HCT116 (cell line): ENCODE data around the gene P3H4. TPM values are rescaled to one million over a fixed set of nuclear protein-coding genes. Genes with fewer than 3 reads are reported as not detected.

Experiments used
- ATAC-seq: fragments of 200-7000 bp; cut with Tn5 transposase; 2 replicates; pipeline ENCODE4 v1.9.1; 2020; ENCODE audit warnings: mild to moderate bottlenecking, moderate library complexity
- BruUV-seq: library from RNA; stranded (reverse); fragments of 400-500 nt; replicated peaks from 2 replicates; lab custom pipeline; 2021; lab: Mats Ljungman, UMichigan
- CTCF ChIA-PET: fragments of 300-600 bp; sonication (Branson Sonifier 250); formaldehyde crosslinking; loops from one replicate; lab custom pipeline; 2021; ENCODE audit warnings: antibody characterized with exemption; lab: Charles Lee
- POLR2A ChIA-PET: fragments of 300-600, 350-600 bp; sonication (Branson Sonifier 250); formaldehyde crosslinking; loops from one replicate; lab custom pipeline; 2021; ENCODE audit warnings: antibody characterized with exemption; lab: Charles Lee
- RAD21 ChIA-PET, 2 experiments: fragments of 300-600 bp; sonication (Branson Sonifier 250); formaldehyde crosslinking; loops; one replicate each; lab custom pipeline; 2023; ENCODE audit warnings: low total read pairs in 2 of 2; ENCODE audit not compliant: uncharacterized antibody in 2 of 2, unreplicated experiment in 2 of 2, low non-redundant PET in 1 of 2; lab: Charles Lee
- DNase-seq: peaks from one replicate; pipeline ENCODE4 v3.0.0-alpha.2; 2010; ENCODE audit warnings: low read depth, low spot score
- H2AFZ ChIP-seq: fragments of 200-600 bp; shearing (Covaris generic), sonication (generic); 2 replicates; pipeline ENCODE4 v1.6.1; 2017; ENCODE audit warnings: low read depth, mixed run types, mixed read lengths, antibody characterized with exemption, low read length; ENCODE audit not compliant: poor library complexity, severe bottlenecking
- H3K27ac ChIP-seq: 2 replicates; pipeline ENCODE4 v1.5.1; 2012; ENCODE audit warnings: low read depth, low read length
- H3K27me3 ChIP-seq: fragments of 200-600 bp; sonication (generic); 2 replicates; pipeline ENCODE4 v1.6.1; 2016; ENCODE audit warnings: mixed run types, low read length, mixed read lengths; ENCODE audit not compliant: insufficient read depth
- H3K36me3 ChIP-seq, 2 experiments: fragments of 200-500 bp in 1 of 2; fragments of 200-600 bp in 1 of 2; sonication (Bioruptor generic) in 1 of 2; sonication (generic) in 1 of 2; 2 replicates each; pipeline versions ENCODE4 v1.5.1 to v1.6.1; 2014 to 2016; ENCODE audit warnings: low read length in 2 of 2, inconsistent platforms in 1 of 2, mixed read lengths in 1 of 2, mixed run types in 1 of 2; ENCODE audit not compliant: insufficient read depth in 2 of 2, control insufficient read depth in 1 of 2
- H3K4me1 ChIP-seq, 2 experiments: fragments of 200-600 bp in 1 of 2; sonication (generic) in 1 of 2; 2 replicates each; pipeline versions ENCODE4 v1.5.1 to v1.6.1; 2012 to 2017; ENCODE audit warnings: low read length in 2 of 2, inconsistent platforms in 1 of 2, mild to moderate bottlenecking in 1 of 2, mixed read lengths in 1 of 2, mixed run types in 1 of 2, moderate library complexity in 1 of 2; ENCODE audit not compliant: insufficient read depth in 2 of 2, control insufficient read depth in 1 of 2
- H3K4me2 ChIP-seq: fragments of 200-600 bp; sonication (generic); 2 replicates; pipeline ENCODE4 v1.6.1; 2017; ENCODE audit warnings: mixed run types, low read length, mixed read lengths
- H3K4me3 ChIP-seq, 2 experiments: fragments of 200-600 bp in 1 of 2; sonication (generic) in 1 of 2; replicated peaks in 1 of 2; 2 replicates each; pipeline ENCODE4 v1.5.1; 2011 to 2016; ENCODE audit warnings: low read length in 2 of 2, control low read depth in 1 of 2, low read depth in 1 of 2, mild to moderate bottlenecking in 1 of 2, mixed read lengths in 1 of 2, mixed run types in 1 of 2
- H3K79me2 ChIP-seq: fragments of 200-600 bp; sonication (generic); 2 replicates; pipeline ENCODE4 v1.6.1; 2017; ENCODE audit warnings: mild to moderate bottlenecking, mixed run types, low read length, moderate library complexity, mixed read lengths; ENCODE audit not compliant: insufficient read depth
- H3K9ac ChIP-seq: fragments of 200-600 bp; sonication (generic); 2 replicates; pipeline ENCODE4 v1.6.1; 2016; ENCODE audit warnings: low read length, mixed read lengths
- H3K9me2 ChIP-seq: fragments of 200-600 bp; sonication (generic), shearing (Covaris generic); 2 replicates; pipeline ENCODE4 v1.6.1; 2017; ENCODE audit warnings: mixed run types, mild to moderate bottlenecking, moderate library complexity; ENCODE audit not compliant: insufficient read depth
- H3K9me3 ChIP-seq, 2 experiments: fragments of 200-500 bp in 1 of 2; fragments of 200-600 bp in 1 of 2; sonication (Bioruptor generic) in 1 of 2; sonication (generic) in 1 of 2; 2 replicates each; pipeline ENCODE4 v1.6.1; 2014 to 2017; ENCODE audit warnings: low read length in 2 of 2, mixed read lengths in 2 of 2, inconsistent platforms in 1 of 2, low read depth in 1 of 2, mild to moderate bottlenecking in 1 of 2, mixed run types in 1 of 2, moderate library complexity in 1 of 2; ENCODE audit not compliant: control insufficient read depth in 1 of 2, insufficient read depth in 1 of 2
- H4K20me1 ChIP-seq: fragments of 200-600 bp; sonication (generic), shearing (Covaris generic); 2 replicates; pipeline ENCODE4 v1.6.1; 2017; ENCODE audit warnings: mixed run types, mild to moderate bottlenecking, moderate library complexity; ENCODE audit not compliant: insufficient read depth
- ELF1 ChIP-seq: IDR thresholded peaks from 2 replicates; pipeline ENCODE4 v1.6.1; 2012; ENCODE audit warnings: low read depth, borderline replicate concordance
- EZH2phosphoT487 ChIP-seq: fragments of 200-600 bp; IDR thresholded peaks from 2 replicates; pipeline ENCODE4 v1.6.1; 2018; ENCODE audit warnings: antibody characterized with exemption, borderline replicate concordance
- FOSL1 ChIP-seq: IDR thresholded peaks from 2 replicates; pipeline ENCODE4 v1.6.1; 2012; ENCODE audit warnings: low read depth
- JUND ChIP-seq: IDR thresholded peaks from 2 replicates; pipeline ENCODE4 v1.6.1; 2012
- POLR2A ChIP-seq: IDR thresholded peaks from 2 replicates; pipeline ENCODE4 v1.7.0; 2011; ENCODE audit warnings: borderline replicate concordance; ENCODE audit not compliant: insufficient read depth, insufficient read length; ENCODE audit errors: extremely low read depth
- POLR2AphosphoS5 ChIP-seq: IDR thresholded peaks from 2 replicates; pipeline ENCODE4 v1.6.1; 2011; ENCODE audit warnings: mild to moderate bottlenecking, low read depth, low read length, moderate library complexity
- SP1 ChIP-seq: IDR thresholded peaks from 2 replicates; pipeline ENCODE4 v1.6.1; 2012; ENCODE audit warnings: low read depth
- SRF ChIP-seq: IDR thresholded peaks from 2 replicates; pipeline ENCODE4 v1.6.1; 2012; ENCODE audit warnings: low read depth
- intact Hi-C: fragments of 100-400 bp; cut with micrococcal nuclease; formaldehyde crosslinking; loops from 2 replicates; pipeline ENCODE4 v1.10.0; 2022
- total RNA-seq: library from RNA; stranded (reverse); gene quantifications from one replicate; pipeline ENCODE4 v1.2.1, GENCODE V29; 2021; ENCODE audit not compliant: unreplicated experiment
- TF ChIP-seq, protein P1 (sequence below): IDR thresholded peaks from 2 replicates; pipeline ENCODE4 v1.6.1; 2012; ENCODE audit warnings: low read depth

P3H4 gene
- total RNA-seq, 1 experiment from 2014 or later = 23.4 TPM

DNA sequence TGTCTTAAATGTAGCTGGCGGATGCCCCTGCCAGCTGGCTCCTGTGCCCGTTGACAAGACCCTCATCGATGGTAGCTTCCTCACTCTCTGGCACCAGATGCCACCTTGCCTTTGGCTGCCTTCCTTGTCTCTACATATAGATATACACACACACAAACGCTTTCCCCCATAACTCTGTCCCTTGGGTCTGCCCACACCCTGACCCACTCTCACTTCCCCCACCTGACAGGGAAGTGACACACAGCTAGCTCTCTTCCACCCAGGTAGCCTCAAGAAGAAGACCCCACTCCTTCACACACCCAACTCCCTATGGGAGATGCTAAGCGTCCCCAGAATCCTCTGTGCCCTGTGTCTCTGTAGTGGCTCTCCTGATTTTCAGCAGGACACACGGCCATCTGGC, 50.9 kb downstream of the P3H4 start:
- no peak overlapping the region for H3K4me2 ChIP-seq
- CTCF ChIA-PET = no interaction called here
- DNase-seq = no peak

More for the DNA sequence above, 50.9 kb downstream of the P3H4 start:
- BruUV-seq = no TSS peak
- no peaks in the 10 kb centered on the region for H4K20me1 ChIP-seq
- no peak overlapping the region for H3K4me3 ChIP-seq
- no peak overlapping the region for H3K27ac ChIP-seq
- ChIA-PET POLR2A (no interaction called here), RAD21 (no interaction called here)
- H3K27me3 ChIP-seq = no peaks in the 10 kb centered on the region
- no peaks in the 10 kb centered on the region for H3K9me3 ChIP-seq
- ATAC-seq = no peak
- intact Hi-C loops = no loop called here
- no peaks in the 10 kb centered on the region for H3K9me2 ChIP-seq
- H3K4me1 ChIP-seq = no peaks in the 10 kb centered on the region
- no peak overlapping the region for H2AFZ ChIP-seq
- H3K9ac ChIP-seq = no peak overlapping the region
- peaks cover 54 to 62% of the 10 kb centered on the region in 2 experiments for H3K36me3 ChIP-seq
- H3K79me2 ChIP-seq = no peaks in the 10 kb centered on the region
- TF ChIP-seq SRF = no peak
- no peak for TF ChIP-seq ELF1
- TF ChIP-seq, protein P1, sequence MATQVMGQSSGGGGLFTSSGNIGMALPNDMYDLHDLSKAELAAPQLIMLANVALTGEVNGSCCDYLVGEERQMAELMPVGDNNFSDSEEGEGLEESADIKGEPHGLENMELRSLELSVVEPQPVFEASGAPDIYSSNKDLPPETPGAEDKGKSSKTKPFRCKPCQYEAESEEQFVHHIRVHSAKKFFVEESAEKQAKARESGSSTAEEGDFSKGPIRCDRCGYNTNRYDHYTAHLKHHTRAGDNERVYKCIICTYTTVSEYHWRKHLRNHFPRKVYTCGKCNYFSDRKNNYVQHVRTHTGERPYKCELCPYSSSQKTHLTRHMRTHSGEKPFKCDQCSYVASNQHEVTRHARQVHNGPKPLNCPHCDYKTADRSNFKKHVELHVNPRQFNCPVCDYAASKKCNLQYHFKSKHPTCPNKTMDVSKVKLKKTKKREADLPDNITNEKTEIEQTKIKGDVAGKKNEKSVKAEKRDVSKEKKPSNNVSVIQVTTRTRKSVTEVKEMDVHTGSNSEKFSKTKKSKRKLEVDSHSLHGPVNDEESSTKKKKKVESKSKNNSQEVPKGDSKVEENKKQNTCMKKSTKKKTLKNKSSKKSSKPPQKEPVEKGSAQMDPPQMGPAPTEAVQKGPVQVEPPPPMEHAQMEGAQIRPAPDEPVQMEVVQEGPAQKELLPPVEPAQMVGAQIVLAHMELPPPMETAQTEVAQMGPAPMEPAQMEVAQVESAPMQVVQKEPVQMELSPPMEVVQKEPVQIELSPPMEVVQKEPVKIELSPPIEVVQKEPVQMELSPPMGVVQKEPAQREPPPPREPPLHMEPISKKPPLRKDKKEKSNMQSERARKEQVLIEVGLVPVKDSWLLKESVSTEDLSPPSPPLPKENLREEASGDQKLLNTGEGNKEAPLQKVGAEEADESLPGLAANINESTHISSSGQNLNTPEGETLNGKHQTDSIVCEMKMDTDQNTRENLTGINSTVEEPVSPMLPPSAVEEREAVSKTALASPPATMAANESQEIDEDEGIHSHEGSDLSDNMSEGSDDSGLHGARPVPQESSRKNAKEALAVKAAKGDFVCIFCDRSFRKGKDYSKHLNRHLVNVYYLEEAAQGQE = no peak
- TF ChIP-seq POLR2A = no peak
- TF ChIP-seq JUND = no peak
- no peak for TF ChIP-seq SP1
- no peak for TF ChIP-seq EZH2phosphoT487
- TF ChIP-seq POLR2AphosphoS5 = no peak
- no peak for TF ChIP-seq FOSL1
- TF ChIP-seq, all 23 proteins: peak for 0
